Mesendoderm (in vitro differentiated cells): Measurements from ENCODE around the gene CLK1.

Experiments
- DNase-seq: peaks from one replicate; pipeline ENCODE4 v3.0.0; 2013
- H2AK5ac ChIP-seq: 2 replicates; pipeline ENCODE4 v1.6.1; 2013; ENCODE audit warnings: low read length, inconsistent platforms
- H2BK120ac ChIP-seq: 2 replicates; pipeline ENCODE4 v1.6.1; 2013; ENCODE audit warnings: low read depth, mild to moderate bottlenecking, low read length, moderate library complexity, mixed read lengths
- H2BK15ac ChIP-seq: replicated peaks from 2 replicates; pipeline ENCODE4 v1.6.1; 2013; ENCODE audit warnings: low read depth, mild to moderate bottlenecking, moderate library complexity
- H2BK5ac ChIP-seq: 2 replicates; pipeline ENCODE4 v1.6.1; 2013; ENCODE audit warnings: low read length, inconsistent platforms
- H3K18ac ChIP-seq: 2 replicates; pipeline ENCODE4 v1.6.1; 2013; ENCODE audit warnings: mild to moderate bottlenecking, low read length, mixed read lengths
- H3K23ac ChIP-seq: one replicate; pipeline ENCODE4 v1.6.1; 2013; ENCODE audit warnings: low read length
- H3K27ac ChIP-seq: 2 replicates; pipeline ENCODE4 v1.5.1; 2013; ENCODE audit warnings: low read depth, mild to moderate bottlenecking, inconsistent platforms, low read length, moderate library complexity
- H3K27me3 ChIP-seq: 2 replicates; pipeline ENCODE4 v1.6.1; 2013; ENCODE audit warnings: low read length, control low read depth, mild to moderate bottlenecking, inconsistent platforms; ENCODE audit not compliant: insufficient read depth, poor library complexity
- H3K36me3 ChIP-seq: 2 replicates; pipeline ENCODE4 v1.6.1; 2013; ENCODE audit warnings: low read length, inconsistent platforms; ENCODE audit not compliant: control insufficient read depth, insufficient read depth
- H3K4ac ChIP-seq: one replicate; pipeline ENCODE4 v1.6.1; 2013; ENCODE audit warnings: low read depth, mild to moderate bottlenecking, low read length, moderate library complexity
- H3K4me1 ChIP-seq: 2 replicates; pipeline ENCODE4 v1.6.1; 2013; ENCODE audit warnings: low read depth, low read length, inconsistent platforms; ENCODE audit not compliant: control insufficient read depth
- H3K4me2 ChIP-seq: 2 replicates; pipeline ENCODE4 v1.6.1; 2013; ENCODE audit warnings: low read length
- H3K4me3 ChIP-seq: 2 replicates; pipeline ENCODE4 v1.5.1; 2013; ENCODE audit warnings: mild to moderate bottlenecking, low read length
- H3K56ac ChIP-seq: one replicate; pipeline ENCODE4 v1.6.1; 2013; ENCODE audit warnings: low read length
- H3K79me1 ChIP-seq: 2 replicates; pipeline ENCODE4 v1.6.1; 2013; ENCODE audit warnings: low read length, inconsistent platforms
- H3K79me2 ChIP-seq: 2 replicates; pipeline ENCODE4 v1.6.1; 2013; ENCODE audit warnings: mild to moderate bottlenecking, low read length; ENCODE audit not compliant: control insufficient read depth, insufficient read depth
- H3K9ac ChIP-seq: 2 replicates; pipeline ENCODE4 v1.6.1; 2013; ENCODE audit warnings: low read length, inconsistent platforms
- H4K5ac ChIP-seq: one replicate; pipeline ENCODE4 v1.6.1; 2013; ENCODE audit warnings: low read length
- H4K8ac ChIP-seq: one replicate; pipeline ENCODE4 v1.6.1; 2013; ENCODE audit warnings: low read depth, mild to moderate bottlenecking, control low read depth, low read length, moderate library complexity
- WGBS: extraction: QIAGEN DNeasy Blood & Tissue Kit; methylation state at CpG from one replicate; pipeline ENCODE4 v1.1.7; 2013; ENCODE audit warnings: low lambda C conversion rate, missing lambda C conversion rate; ENCODE audit not compliant: insufficient coverage; ENCODE audit errors: extremely low coverage; 5-methylcytosine and 5-hydroxymethylcytosine counted together

Gene CLK1

DNA sequence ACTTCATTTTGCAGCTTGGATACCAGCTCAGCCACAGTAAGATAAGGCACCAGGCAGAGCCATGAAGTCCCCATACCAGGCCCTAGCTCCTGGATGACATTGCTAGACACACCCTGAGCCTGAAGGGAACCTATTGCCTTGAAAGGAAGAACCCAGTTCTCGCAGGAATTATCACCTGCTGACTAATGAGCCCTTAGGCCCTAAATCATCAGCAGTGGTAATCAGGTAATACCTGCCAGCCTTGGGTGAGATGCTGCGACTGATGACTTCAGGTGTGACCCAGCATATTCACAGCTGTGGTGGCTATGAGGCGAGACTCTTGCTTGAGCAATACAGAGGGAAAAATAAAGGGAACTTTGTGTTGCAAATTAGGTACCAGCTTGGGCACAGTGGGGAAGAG is 24.9 kb downstream of the CLK1 start:
- H4K5ac ChIP-seq, result no peak overlapping the region
- no peaks in the 10 kb centered on the region for H3K36me3 ChIP-seq
- no peak overlapping the region for H2AK5ac ChIP-seq
- no peak overlapping the region for H3K4me2 ChIP-seq
- H2BK120ac ChIP-seq, result no peak overlapping the region
- no peak overlapping the region for H3K27ac ChIP-seq
- H3K56ac ChIP-seq, result no peak overlapping the region
- no peak overlapping the region for H3K9ac ChIP-seq
- no peak overlapping the region for H4K8ac ChIP-seq
- no peak overlapping the region for H2BK5ac ChIP-seq
- H3K4me3 ChIP-seq, result no peak overlapping the region
- no peak overlapping the region for H3K23ac ChIP-seq
- H2BK15ac ChIP-seq, result no peak overlapping the region
- no peak overlapping the region for H3K18ac ChIP-seq
- peak; percentile 80 for DNase-seq
- no peaks in the 10 kb centered on the region for H3K79me1 ChIP-seq
- no peaks in the 10 kb centered on the region for H3K4me1 ChIP-seq
- H3K4ac ChIP-seq, result no peak overlapping the region
- no CpG with 5 or more reads among the region's 3 CpGs for WGBS
- no peaks in the 10 kb centered on the region for H3K79me2 ChIP-seq
- H3K27me3 ChIP-seq, result no peaks in the 10 kb centered on the region

DNA sequence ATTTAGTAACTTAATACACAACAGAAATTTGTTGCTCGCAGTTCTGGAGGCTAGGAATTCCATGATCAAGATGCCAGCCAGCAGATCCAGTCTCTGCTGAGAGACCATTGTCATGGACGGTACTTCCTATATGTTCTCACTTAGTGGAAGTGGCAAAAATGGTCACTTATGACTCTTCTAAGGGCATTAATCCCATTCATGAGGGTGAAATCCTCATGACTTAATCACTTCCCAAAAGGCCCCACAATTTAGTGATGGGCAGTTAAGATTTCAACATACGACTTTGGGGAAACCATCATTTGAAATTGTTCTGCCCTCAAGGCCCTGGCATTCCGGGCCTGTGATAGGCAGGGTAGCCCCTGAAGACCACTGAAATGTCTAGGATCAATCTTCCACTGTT is 29.8 kb downstream of the CLK1 start:
- Histone ChIP-seq H3K9ac (no peak overlapping the region), H3K36me3 (no peaks in the 10 kb centered on the region), H3K79me1 (no peaks in the 10 kb centered on the region), H2BK120ac (no peak overlapping the region), H3K56ac (no peak overlapping the region), H3K79me2 (no peaks in the 10 kb centered on the region), H3K27ac (no peak overlapping the region), H3K27me3 (no peaks in the 10 kb centered on the region), H3K4me1 (no peaks in the 10 kb centered on the region), H3K4ac (no peak overlapping the region), H3K4me3 (no peak overlapping the region), H3K4me2 (no peak overlapping the region), H4K5ac (no peak overlapping the region), H4K8ac (no peak overlapping the region), H2AK5ac (no peak overlapping the region), H2BK5ac (no peak overlapping the region), H3K18ac (no peak overlapping the region), H2BK15ac (no peak overlapping the region), H3K23ac (no peak overlapping the region)
- no peak for DNase-seq
- WGBS, result no CpG with 5 or more reads among the region's 4 CpGs

- Histone ChIP-seq H3K79me1 (no peaks in the 10 kb centered on the region), H2AK5ac (no peak overlapping the region), H3K36me3 (no peaks in the 10 kb centered on the region), H4K5ac (no peak overlapping the region), H2BK15ac (no peak overlapping the region), H3K18ac (no peak overlapping the region), H2BK120ac (no peak overlapping the region), H3K9ac (no peak overlapping the region), H3K4ac (no peak overlapping the region), H3K27me3 (no peaks in the 10 kb centered on the region), H3K79me2 (no peaks in the 10 kb centered on the region), H4K8ac (no peak overlapping the region), H3K56ac (no peak overlapping the region), H3K4me1 (no peaks in the 10 kb centered on the region), H3K23ac (no peak overlapping the region), H3K4me2 (no peak overlapping the region), H3K4me3 (no peak overlapping the region), H2BK5ac (no peak overlapping the region), H3K27ac (no peak overlapping the region)
- peak; percentile 88 for DNase-seq
- WGBS, result no CpG with 5 or more reads among the region's 2 CpGs
Observed at GRCh38 chr2:200829258-200829655, 35.2 kb downstream of the CLK1 start.

DNA sequence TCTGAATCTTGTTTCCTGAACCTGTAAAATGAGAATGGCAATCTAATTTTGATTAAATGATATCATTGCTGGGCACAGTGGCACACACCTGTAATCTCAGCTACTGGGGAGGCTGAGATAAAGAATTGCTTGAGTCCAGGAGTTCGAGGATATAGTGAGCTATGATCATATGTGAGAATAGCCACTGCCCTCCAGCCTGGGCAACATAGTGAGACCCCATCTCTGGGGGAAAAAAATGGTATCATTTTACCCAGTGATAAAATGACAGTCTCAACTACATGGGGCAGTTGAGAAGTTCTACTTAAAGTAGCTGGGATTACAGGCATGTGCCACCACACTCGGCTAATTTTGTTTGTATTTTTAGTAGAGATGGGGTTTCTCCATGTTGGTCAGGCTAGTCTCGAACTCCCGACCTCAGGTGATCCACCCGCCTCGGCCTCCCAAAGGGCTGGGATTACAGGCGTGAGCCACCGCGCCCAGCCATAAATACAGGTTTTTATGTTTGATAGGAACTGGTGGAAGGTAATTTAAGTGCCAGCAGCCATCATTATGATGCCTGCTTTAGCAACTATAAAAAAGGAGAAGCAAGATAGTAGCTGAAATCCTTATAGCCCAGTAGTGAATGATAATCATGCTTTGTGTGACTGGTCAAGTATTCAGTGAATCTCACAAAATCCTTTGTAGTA is 35.7 kb downstream of the CLK1 start:
- H3K36me3 ChIP-seq, result no peaks in the 10 kb centered on the region
- H3K27ac ChIP-seq, result no peak overlapping the region
- no CpG with 5 or more reads among the region's 9 CpGs for WGBS
- H2BK120ac ChIP-seq, result no peak overlapping the region
- H4K8ac ChIP-seq, result no peak overlapping the region
- H3K4me1 ChIP-seq, result no peaks in the 10 kb centered on the region
- H3K79me2 ChIP-seq, result no peaks in the 10 kb centered on the region
- no peak overlapping the region for H3K23ac ChIP-seq
- no peaks in the 10 kb centered on the region for H3K79me1 ChIP-seq
- no peak overlapping the region for H3K4ac ChIP-seq
- H3K4me2 ChIP-seq, result no peak overlapping the region
- H3K56ac ChIP-seq, result no peak overlapping the region
- H3K4me3 ChIP-seq, result no peak overlapping the region
- H2AK5ac ChIP-seq, result no peak overlapping the region
- no peak overlapping the region for H2BK15ac ChIP-seq
- H3K9ac ChIP-seq, result no peak overlapping the region
- no peak for DNase-seq
- no peak overlapping the region for H4K5ac ChIP-seq
- H3K27me3 ChIP-seq, result no peaks in the 10 kb centered on the region
- H2BK5ac ChIP-seq, result no peak overlapping the region
- H3K18ac ChIP-seq, result no peak overlapping the region

GRCh38 chr2:200828104-200828503 is 36.4 kb downstream of the CLK1 start:
- no peaks in the 10 kb centered on the region for H3K79me2 ChIP-seq
- no peak for DNase-seq
- H3K23ac ChIP-seq, result no peak overlapping the region
- no peak overlapping the region for H3K4me2 ChIP-seq
- no peak overlapping the region for H2BK120ac ChIP-seq
- H3K4me3 ChIP-seq, result no peak overlapping the region
- no peaks in the 10 kb centered on the region for H3K79me1 ChIP-seq
- H3K18ac ChIP-seq, result no peak overlapping the region
- H3K36me3 ChIP-seq, result no peaks in the 10 kb centered on the region
- no peak overlapping the region for H3K4ac ChIP-seq
- no peak overlapping the region for H4K5ac ChIP-seq
- no peak overlapping the region for H3K9ac ChIP-seq
- H4K8ac ChIP-seq, result no peak overlapping the region
- no peak overlapping the region for H2BK15ac ChIP-seq
- H2AK5ac ChIP-seq, result no peak overlapping the region
- no peak overlapping the region for H3K27ac ChIP-seq
- H3K56ac ChIP-seq, result no peak overlapping the region
- no CpG with 5 or more reads among the region's 2 CpGs for WGBS
- no peaks in the 10 kb centered on the region for H3K4me1 ChIP-seq
- no peaks in the 10 kb centered on the region for H3K27me3 ChIP-seq
- H2BK5ac ChIP-seq, result no peak overlapping the region

DNA sequence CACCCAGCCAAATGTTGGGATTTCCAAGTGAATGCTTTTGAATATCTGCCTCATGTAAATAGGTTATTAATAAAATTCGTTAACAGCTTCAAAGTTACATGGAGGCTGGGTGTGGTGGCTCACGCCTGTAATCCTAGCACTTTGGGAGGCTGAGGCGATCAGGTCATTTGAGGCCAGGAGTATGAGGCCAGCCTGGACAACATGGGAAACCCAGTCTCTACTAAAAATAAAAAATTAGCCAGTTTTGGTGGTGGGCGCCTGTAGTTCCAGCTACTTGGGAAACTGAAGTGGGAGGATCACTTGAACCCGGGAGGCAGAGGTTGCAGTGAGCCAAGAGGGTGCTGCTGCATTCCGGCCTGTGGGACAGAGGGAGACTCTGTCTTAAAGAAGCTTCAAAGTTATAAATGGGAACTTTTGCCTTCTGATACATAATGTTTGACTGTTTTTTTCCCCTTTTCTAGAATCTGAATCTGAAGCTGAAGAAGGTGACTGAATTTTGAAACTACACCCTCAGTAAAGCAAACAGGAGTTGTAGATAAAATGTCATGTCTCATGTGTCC is 42.7 kb downstream of the CLK1 start:
- Histone ChIP-seq H2BK120ac (no peak overlapping the region), H3K4me3 (no peak overlapping the region), H3K23ac (no peak overlapping the region), H3K4me2 (no peak overlapping the region), H3K79me1 (no peaks in the 10 kb centered on the region), H2BK15ac (no peak overlapping the region), H3K56ac (no peak overlapping the region), H4K8ac (no peak overlapping the region), H3K36me3 (peaks cover 11% of the 10 kb centered on the region), H3K27me3 (no peaks in the 10 kb centered on the region), H3K4ac (no peak overlapping the region), H2AK5ac (no peak overlapping the region), H3K18ac (no peak overlapping the region), H4K5ac (no peak overlapping the region), H3K79me2 (no peaks in the 10 kb centered on the region), H2BK5ac (no peak overlapping the region), H3K9ac (no peak overlapping the region), H3K4me1 (no peaks in the 10 kb centered on the region), H3K27ac (no peak overlapping the region)
- WGBS, result no CpG with 5 or more reads among the region's 6 CpGs
- DNase-seq, result no peak
